Renal cortical epithelial cell (primary cell): ENCODE results near the gene PNPLA2. TPM values are rescaled to one million over a fixed set of nuclear protein-coding genes. Genes with fewer than 3 reads are reported as not detected.

Experiments used
- DNase-seq: peaks from one replicate; pipeline ENCODE4 v3.0.0-alpha.2; 2011; ENCODE audit warnings: low read depth
- total RNA-seq: library from RNA; depleted of rRNA; stranded (reverse); fragments of >200 nt; gene quantifications from 2 replicates; pipeline ENCODE4 v1.2.3, GENCODE V29; 2014

Gene PNPLA2
- total RNA-seq, 1 donor from 2014 or later = 60.1 TPM

DNA sequence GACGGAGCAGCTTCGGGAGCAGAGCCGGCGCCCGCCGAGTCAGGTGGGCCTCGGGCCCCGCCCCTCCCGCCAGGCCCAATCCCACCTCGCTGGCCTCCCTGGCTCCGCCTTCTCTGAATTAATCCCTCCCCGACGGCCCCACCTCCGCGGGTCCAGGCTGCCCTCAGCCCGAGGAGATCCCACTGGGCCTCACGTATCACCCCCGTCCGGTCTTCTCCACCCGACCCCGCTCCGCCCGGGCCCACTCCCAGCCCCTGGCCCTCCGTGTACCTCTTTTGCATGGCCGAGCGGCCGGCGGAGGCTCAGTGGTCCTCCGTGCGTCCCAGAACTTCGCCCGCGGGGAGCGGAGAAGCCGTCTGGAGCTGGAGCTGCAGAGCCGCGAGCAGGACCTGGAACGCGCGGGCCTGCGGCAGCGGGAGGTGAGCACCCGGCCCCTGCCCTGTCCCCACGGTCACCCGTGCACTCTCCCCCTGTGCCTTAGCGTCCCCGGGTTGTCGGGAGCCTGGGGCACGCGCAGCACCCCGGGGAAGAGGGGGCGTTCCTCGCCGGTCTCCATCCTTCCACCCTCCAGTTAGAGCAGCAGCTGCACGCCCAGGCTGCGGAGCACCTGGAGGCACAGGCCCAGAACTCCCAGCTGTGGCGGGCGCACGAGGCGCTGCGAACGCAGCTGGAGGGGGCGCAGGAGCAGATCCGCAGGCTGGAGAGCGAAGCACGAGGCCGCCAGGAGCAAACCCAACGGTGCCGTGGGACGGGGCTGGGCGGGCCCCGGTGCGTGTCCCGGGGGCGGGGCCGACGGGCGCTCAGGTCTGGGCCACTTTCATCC lies 11.8 kb downstream of the PNPLA2 start:
- peak; percentile 43 for DNase-seq

DNA sequence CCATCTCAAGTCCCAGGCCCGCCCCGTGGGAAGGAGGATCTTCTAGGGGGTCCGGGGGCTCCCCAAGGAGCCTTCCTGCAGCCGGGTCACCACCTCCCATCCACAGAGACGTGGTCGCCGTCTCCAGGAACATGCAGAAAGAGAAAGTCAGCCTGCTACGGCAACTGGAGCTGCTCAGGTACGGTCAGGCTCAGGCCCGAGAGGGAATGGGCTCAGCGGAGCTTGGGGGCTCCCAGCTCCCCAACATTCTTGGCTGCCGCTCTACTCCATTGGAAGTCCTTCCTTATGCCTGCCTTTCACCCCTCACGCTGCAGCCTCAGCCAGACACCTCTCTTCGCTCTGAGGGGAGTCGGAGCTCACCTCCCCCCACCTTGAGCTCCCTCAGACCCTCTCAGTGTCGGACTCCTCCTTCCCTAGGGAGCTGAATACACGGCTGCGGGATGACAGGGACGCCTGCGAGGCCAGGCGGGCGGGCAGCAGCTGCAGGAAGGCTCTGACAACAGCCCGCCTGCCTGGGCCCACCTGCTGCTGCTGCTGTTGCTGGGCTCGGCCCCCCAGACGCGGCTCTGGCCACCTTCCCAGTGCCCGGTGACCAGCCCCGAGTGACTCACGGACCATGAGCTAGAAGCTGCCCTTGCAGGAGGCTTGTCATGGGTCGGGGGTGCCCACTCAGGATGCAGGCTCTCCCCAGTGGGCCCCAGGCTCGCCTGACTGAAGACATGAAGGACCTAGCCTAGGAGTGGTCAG lies 12.6 kb downstream of the PNPLA2 start:
- DNase-seq = peak; percentile 25

DNA sequence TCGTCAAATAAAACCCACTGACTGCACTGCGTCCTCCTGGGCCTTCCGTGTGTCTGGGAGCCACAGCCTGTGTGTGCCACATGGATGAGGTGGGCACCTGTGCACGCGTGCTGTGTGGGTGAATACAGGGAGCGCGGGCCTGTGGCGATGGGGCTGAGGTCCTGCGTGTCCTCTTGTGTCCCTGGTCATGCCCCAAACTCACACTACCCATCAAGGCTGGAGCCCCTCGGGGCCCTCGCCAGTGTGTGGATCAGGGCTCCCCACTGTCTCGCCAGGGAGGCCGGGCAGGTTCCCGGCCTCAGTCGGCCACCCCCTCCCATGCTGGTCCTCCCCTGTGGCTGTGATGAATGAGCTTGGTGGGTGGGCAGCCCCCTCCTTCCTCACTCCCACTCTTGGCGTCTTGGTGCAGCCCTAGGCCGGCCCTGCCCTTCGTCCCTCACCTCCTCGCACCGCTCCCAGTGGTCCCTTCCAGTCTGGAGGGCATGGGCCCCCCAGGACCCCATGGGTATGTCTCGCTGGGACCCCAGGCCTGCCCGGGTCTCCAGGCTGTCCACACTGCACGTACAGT lies 13.3 kb downstream of the PNPLA2 start:
- no peak for DNase-seq

DNA sequence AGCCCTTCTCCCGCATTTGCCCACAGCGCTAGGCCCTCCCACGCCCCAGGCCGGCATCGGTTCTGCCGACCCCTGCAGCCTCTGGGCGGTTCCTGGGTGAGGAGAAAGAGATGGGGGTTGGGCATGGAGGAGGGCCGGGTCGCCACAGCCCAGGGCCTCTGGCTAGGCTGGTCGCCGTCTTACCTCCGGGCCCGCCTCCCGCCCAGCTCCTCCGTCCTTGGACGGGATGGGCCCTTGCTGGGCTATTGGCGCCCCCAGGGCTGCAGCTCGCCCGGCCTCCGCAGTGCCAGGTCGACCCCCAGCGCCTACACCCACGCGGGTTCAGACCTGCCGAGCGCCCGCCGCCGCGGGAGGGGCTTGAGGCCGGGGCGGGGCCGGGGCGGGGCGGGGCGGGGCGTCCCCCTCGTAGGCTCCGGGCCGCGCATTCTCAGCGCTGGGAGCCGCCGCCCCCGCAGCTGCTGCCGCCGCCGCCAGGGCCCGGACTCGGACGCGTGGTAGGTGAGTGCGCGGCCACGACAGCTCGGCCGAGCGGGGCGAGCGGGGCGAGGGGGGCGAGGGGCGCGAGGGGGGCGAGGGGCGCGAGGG lies 13.9 kb downstream of the PNPLA2 start, which contains the start of gene CD151:
Gene CD151, plus strand, starts transcription at position 424 of the 585 bp plus-strand sequence. CDS start 3,118 bp downstream, outside the sequence.
- no peak for DNase-seq

DNA sequence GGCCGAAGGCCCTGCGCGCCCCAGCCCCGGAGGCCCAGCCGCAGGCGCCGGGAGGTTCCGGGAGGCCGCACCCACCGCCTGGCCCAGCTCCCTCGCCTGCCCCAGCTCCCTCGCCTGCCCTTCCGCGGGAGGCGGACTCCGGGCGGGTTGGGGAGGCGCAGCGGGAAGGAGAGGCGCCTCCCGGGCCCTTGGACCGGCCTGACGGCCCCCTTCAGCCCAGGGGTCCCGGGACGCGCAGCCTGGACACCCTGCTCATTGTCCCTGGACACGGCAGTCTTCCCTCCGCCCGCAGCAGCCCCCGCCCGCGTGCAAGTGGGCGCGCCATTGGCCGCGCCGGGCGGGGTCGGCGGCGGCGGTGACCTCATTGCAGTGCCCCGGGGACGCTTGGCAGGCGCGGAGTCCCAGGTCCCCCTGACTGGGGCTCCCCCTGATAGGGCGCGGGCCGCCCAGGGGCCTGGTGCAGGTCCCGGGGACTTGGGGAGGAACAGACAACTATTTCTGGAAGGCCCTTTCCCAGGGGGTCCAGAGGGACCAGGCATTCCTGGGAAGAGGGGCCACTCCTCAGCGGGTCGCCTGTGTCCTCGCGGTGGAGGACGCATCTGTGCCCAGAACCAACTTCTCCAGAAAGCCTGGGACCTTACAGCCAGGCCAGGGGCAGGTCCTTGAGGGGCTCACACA lies 14.5 kb downstream of the PNPLA2 start:
- DNase-seq = no peak

DNA sequence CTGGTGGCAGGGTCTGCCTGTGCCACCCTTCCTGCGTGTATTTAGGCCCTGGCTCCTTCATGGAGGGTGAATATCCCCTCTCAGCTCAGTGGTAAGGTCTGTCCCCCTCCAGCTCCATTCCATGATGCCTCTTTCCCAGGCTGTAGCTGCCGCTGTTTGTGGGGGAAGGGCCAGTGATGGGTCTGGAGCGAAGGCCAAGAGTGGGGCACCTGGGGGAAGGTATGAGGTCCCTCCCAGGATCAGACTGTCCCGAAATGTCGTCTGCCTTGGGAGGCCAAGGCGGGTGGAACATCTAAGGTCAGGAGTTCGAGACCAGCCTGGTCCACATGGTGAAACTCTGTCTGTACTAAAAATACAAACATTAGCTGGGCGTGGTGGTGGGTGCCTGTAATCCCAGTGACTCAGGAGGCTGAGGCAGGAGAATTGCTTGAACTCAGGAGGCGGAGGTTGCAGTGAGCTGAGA lies 15.2 kb downstream of the PNPLA2 start:
- DNase-seq = no peak

DNA sequence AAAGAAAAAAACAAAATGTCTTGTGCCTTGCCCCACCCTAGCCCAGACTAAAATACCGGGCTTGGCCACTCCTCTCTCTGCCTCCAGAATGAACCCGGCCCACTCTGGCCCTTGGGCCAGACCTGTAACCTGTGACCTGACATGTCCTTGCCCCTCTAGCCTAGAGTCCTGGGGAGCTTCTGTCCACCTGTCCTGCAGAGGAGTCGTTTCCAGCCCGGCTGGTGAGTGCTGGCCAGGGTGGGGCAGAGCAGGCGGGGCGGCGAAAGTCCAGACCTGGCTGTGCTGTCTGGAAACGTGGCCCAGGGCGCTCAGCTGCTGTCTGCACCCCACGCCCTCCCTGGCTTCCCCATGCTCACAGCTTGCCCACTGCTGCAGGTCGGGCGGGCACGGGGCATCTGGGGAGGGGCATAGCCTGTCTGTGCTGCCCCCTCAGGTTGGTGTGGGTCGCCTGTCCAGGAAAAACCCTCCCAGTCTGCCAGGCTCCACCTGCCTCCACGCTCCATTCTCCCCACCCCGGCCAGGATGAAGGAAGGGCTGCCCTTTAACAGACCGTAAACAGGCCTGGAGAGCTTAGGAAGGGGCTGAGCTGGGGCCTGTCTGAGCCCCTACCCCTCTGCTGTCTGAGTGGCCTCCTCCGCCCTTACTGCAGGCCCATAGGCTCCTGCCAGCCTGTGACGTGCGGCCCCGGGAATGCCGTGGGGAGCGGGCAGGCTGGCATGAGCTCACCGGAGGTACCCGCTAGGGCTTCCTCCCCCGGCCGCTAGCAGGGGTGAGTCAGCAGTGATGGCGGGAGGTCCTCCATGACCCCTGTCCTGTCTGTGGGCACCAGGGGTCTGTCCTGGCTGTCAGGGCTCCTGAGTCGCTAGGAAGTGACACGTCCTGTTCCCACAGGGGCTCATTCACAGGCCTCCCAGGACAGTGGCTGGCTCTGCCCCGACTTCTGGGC lies 15.9 kb downstream of the PNPLA2 start:
- peak; percentile 90 for DNase-seq

DNA sequence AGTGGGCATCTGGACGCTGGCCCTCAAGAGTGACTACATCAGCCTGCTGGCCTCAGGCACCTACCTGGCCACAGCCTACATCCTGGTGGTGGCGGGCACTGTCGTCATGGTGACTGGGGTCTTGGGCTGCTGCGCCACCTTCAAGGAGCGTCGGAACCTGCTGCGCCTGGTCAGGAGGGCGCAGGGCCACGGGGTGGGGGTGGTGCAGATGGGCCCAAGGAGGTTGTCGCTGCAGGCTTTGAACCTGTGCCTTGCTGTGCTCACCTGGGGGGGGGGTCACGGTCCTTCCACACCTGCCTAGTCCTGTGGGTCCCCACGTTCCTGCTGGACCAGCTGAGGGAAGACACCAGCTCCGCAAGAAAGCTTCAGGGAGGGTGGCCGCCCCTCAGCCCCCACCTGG lies 17.6 kb downstream of the PNPLA2 start:
- no peak for DNase-seq

DNA sequence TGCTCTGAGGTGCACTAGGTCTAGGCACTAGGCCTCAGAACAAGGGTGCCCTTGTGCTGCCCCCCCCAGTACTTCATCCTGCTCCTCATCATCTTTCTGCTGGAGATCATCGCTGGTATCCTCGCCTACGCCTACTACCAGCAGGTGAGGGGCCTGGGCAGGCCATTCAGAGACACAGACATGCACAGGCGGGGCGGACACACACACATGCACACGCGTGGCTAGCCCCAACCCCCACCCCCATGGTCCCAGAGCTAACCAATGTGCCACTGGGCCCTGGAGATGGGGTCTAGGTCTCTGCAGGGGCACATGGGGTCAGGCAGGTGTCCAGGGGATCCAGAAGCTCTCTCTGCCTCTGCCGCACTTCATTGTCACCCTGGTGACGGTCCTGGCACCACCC lies 18.0 kb downstream of the PNPLA2 start:
- DNase-seq = no peak

DNA sequence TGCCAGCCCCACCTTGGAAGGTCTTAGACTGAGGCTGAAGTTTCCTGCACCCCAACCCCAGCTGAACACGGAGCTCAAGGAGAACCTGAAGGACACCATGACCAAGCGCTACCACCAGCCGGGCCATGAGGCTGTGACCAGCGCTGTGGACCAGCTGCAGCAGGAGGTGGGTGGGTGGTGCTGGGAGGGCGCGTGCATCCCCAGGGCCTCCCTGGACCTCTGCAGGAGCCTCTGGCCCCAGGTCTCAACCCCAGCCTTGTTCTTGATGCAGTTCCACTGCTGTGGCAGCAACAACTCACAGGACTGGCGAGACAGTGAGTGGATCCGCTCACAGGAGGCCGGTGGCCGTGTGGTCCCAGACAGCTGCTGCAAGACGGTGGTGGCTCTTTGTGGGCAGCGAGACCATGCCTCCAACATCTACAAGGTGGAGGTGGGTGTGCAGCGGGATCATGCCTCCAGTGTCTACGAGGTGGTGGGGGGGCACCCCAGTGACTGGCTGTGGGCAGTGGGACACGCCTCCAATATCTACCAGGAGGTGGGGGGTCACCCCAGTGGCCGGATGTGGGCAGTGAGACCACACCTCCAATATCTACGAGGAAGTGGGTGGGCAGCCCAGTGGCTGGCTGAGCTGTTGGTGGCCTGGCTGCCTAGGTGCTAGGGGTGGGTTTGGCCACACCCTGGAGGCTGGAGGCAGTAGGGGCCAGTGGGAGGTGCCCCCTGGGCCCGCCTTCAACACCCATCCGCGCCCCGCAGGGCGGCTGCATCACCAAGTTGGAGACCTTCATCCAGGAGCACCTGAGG lies 18.7 kb downstream of the PNPLA2 start:
- no peak for DNase-seq

DNA sequence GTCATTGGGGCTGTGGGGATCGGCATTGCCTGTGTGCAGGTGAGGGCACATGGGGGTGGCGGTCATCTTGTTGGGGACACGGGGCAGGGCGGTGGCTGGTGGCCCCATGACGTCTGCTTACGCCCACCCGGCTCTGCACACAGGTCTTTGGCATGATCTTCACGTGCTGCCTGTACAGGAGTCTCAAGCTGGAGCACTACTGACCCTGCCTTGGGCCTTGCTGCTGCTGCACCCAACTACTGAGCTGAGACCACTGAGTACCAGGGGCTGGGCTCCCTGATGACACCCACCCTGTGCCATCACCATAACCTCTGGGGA lies 19.2 kb downstream of the PNPLA2 start:
- DNase-seq = no peak

DNA sequence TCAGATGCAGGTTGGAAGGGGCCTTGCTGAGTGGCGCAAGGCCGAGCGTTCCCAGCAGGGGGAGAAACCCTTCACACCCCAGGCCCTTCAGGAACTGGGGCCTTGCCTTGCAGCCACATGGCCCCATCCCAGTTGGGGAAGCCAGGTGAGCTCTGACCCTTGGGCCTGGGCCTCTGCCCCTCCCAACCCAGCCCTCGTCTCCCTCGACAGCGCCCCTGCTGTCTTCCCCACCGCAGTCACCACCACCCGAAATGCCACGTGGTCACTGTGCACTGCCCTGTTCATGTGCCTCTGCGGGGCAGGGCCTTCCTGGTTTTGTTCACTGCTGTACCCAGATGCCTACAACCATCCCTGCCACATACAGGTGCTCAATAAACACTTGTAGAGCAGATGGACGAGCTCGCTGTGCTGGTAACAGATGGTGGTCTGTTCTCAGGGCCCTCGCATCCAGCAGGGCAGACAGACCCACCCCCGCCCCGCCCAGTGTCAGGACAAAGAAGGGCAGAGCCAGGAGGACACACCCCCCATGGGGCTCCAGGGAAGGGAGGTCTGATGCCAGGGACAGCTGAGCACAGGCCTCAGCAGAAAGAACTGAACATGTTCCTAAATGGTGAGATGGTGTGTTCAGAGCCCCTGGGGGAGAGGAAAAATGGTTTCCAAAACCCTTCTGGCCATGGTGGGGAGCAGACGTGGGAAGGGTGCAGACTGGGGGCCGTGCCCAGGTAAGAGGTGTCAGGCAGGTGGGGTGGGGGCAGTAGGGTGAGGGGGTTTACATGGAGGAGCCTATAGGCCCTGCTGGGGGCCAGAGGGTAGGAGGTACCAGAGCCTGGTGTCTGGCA lies 19.9 kb downstream of the PNPLA2 start:
- DNase-seq = no peak

DNA sequence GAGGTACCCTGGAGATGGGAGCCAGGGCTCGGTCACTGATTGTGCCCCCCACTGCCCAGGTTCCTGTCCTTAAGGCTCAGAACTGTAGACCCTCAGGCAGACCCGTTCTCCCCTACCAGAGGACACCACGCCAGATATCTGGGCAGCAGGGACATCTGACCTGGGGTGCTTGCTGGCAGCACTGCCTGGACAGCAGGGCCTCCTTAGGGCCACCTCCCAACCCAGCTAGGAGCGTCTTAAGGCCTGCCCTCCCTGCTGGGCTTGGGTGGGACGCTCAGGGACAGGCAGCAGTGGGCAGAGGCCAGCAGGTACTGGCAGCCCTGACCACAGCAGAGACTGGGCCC lies 20.5 kb downstream of the PNPLA2 start:
- DNase-seq = no peak

DNA sequence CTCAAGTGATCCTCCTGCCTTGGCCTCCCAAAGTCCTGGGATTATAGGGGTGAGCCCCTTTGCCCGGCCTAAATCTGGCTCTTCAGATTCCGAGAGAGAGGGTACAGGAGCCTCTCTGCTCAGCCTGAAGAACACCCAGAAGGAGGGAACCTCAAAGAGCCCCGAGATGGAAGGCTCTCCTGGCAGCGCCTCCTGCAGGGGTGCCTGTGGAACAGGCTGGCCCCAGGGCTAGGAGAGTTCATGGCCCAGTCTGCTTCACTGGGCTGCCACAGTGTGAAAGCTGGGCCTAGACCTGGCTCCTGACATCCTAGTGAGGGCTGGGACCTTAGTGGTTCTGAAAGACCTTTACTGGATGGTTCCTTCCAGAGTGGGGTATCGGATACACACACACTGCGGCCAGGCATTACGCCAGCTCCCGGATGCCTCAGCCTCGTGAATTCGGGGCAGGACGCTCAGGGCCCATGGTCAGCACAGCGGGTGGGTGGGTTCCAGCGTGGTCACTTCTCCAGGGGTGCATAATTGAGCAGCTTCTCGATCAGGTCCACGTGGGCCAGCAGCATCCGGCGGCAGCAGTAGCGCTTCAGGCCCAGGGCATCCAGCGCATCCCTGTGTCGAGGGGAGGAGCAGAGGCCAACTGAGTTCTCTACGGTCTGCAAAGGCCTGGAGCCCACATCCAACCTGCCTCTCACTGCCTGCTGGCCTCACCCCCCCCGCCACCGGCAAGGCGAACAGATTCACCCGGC lies 21.3 kb downstream of the PNPLA2 start:
- no peak for DNase-seq

DNA sequence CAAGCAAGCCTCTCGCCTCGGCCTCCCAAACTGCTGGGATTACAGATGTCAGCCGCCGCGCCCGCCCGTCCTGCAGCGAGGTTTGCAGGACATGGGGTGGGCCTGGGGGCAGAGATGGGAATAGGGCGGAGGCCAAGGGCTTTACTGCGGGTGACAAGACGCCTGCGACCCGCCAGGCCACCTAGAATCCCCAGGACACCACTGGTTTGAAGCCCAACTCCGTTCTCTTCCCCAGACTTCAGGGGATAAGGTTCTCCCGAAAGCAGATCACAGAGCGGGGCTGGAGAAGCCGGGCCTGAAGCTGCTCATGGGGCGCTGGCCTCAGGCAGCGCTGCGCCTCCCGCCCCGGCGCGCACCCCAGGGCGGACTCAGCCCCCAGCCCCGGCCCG lies 23.3 kb downstream of the PNPLA2 start:
- DNase-seq = no peak

DNA sequence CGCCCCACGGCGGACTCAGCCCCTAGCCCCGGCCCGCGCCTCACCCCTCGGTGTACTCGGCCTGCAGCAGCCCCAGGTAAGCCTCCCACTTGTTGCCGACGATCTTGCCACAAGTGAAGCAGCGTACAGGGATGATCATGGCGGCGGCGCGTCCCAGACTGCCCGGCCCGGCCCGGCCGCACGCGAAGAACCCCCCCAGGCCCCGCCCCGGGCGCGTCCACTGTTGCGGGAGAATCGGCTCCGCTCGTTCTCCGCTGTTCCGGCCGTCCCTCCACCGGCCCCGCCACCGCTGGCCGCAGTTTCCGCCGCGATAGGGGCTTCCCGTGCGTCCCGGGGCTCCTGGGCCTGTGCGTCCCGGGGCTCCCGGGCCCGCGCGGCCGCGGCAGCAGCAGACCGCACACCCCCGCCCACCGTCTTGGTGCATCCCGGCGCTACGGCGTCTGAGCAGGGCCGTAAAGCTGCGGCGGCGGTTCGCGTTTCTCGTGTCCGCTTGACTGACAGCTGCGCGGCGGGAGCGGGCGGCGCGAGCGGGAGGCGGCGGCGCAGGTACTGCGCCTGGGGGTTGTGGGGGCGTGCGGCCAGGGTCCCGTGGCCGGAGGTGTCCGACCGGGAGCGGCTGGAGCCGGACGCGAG lies 23.8 kb downstream of the PNPLA2 start, which contains the start of the genes POLR2L and TSPAN4:
Gene POLR2L, minus strand, starts transcription at position 160 of the 633 bp plus-strand sequence. Its CDS starts 21 bp downstream, at position 139.
Gene TSPAN4, plus strand, starts transcription at position 483 of the 633 bp plus-strand sequence. CDS start 7,453 bp downstream, outside the sequence.
- peak; percentile 50 for DNase-seq

DNA sequence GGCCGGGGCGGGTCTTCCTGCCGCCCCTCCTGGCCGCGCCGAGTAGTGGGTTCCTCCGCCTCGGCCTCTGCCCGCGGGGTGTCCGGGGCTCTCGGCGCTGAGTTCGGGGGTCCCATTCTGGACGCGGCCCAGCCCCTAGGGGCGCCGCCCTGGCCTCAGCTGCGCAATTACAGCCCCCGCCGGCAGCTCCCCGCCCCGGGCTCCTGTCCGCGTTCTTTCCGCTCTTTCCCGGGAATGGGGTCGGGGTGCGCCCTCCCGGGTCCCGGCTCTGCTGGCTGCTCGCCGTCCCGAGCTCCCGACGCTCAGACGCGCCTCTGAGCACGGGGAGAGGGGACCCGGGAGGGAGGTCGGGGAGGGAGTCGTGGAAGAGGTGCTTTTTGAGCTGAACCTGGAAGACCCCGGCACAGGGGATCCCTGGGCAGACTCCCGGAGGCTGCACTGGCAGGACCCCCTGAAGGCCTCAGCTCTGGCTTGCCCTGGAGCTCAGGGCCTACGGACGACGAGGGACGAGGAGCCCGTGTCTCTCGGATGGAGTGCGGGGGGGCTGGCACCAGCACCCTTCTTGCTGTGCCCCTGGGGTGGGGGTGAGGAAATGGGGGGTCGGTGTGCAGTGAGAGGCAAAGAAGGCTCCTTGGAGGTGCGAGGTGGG lies 24.5 kb downstream of the PNPLA2 start:
- no peak for DNase-seq
